OCI-LY1 (cell line): ENCODE results near the gene METAP1.
"Not testable (repeated sequence)": the region's sequence is repeated elsewhere in the genome, so short reads cannot be mapped to it uniquely, and the experiment has no call there.

Source experiments
- H2AFZ ChIP-seq: fragments of 200-600 bp; sonication (generic), shearing (Covaris generic); 2 replicates; pipeline ENCODE4 v1.6.0; 2014; ENCODE audit warnings: antibody characterized with exemption, mild to moderate bottlenecking, low read length
- H3F3A ChIP-seq: fragments of 200-600 bp; sonication (generic), shearing (Covaris generic); 2 replicates; pipeline ENCODE4 v1.6.0; 2014; ENCODE audit warnings: mild to moderate bottlenecking, antibody characterized with exemption, low read length, moderate library complexity; ENCODE audit not compliant: insufficient read depth
- H3K27ac ChIP-seq: fragments of 200-600 bp; sonication (generic); 2 replicates; pipeline ENCODE4 v1.5.1; 2014; ENCODE audit warnings: low read length, mixed run types, mild to moderate bottlenecking, low read depth; ENCODE audit not compliant: poor library complexity, severe bottlenecking
- H3K27me3 ChIP-seq: fragments of 200-600 bp; sonication (generic); 2 replicates; pipeline ENCODE4 v1.6.0; 2014; ENCODE audit warnings: antibody characterized with exemption, mild to moderate bottlenecking, low read length, moderate library complexity; ENCODE audit not compliant: insufficient read depth
- H3K36me3 ChIP-seq: fragments of 200-600 bp; sonication (generic); 2 replicates; pipeline ENCODE4 v1.6.1; 2014; ENCODE audit warnings: mild to moderate bottlenecking, antibody characterized with exemption, low read length, moderate library complexity, mixed read lengths; ENCODE audit not compliant: insufficient read depth
- H3K4me1 ChIP-seq: fragments of 200-600 bp; sonication (generic); 2 replicates; pipeline ENCODE4 v1.5.1; 2014; ENCODE audit warnings: mild to moderate bottlenecking, low read length, moderate library complexity; ENCODE audit not compliant: insufficient read depth, severe bottlenecking
- H3K4me2 ChIP-seq: fragments of 200-600 bp; sonication (generic), shearing (Covaris generic); 2 replicates; pipeline ENCODE4 v1.6.1; 2014; ENCODE audit warnings: low read length
- H3K4me3 ChIP-seq: fragments of 200-600 bp; sonication (generic); 2 replicates; pipeline ENCODE4 v1.5.1; 2014; ENCODE audit warnings: low read length, low read depth, mild to moderate bottlenecking, mixed read lengths; ENCODE audit not compliant: poor library complexity, severe bottlenecking
- H3K79me2 ChIP-seq: fragments of 200-600 bp; shearing (Covaris generic); 2 replicates; pipeline ENCODE4 v1.6.1; 2016; ENCODE audit warnings: mixed run types, low read length, mixed read lengths; ENCODE audit not compliant: insufficient read depth
- H3K9ac ChIP-seq: fragments of 200-600 bp; sonication (generic), shearing (Covaris generic); 2 replicates; pipeline ENCODE4 v1.6.1; 2014; ENCODE audit warnings: mild to moderate bottlenecking, low read length, mixed read lengths
- H3K9me2 ChIP-seq: fragments of 200-600 bp; sonication (generic), shearing (Covaris generic); 2 replicates; pipeline ENCODE4 v1.6.1; 2014; ENCODE audit warnings: low read depth, mild to moderate bottlenecking, low read length, mixed read lengths
- H3K9me3 ChIP-seq: fragments of 200-600 bp; shearing (Covaris generic); 2 replicates; pipeline ENCODE4 v1.6.1; 2014; ENCODE audit warnings: low read length, mixed read lengths
- H4K20me1 ChIP-seq: fragments of 200-600 bp; sonication (generic), shearing (Covaris generic); 2 replicates; pipeline ENCODE4 v1.6.0; 2016; ENCODE audit warnings: mild to moderate bottlenecking, low read length; ENCODE audit not compliant: insufficient read depth
- CTCF ChIP-seq: fragments of 200-600 bp; sonication (generic), shearing (Covaris generic); IDR thresholded peaks from 2 replicates; pipeline ENCODE4 v1.5.1; 2017; ENCODE audit warnings: mild to moderate bottlenecking, antibody characterized with exemption, low read length, moderate library complexity, mixed read lengths
- EZH2 ChIP-seq: fragments of 200-600 bp; sonication (generic), shearing (Covaris generic); IDR thresholded peaks from 2 replicates; pipeline ENCODE4 v1.8.0; 2017; ENCODE audit warnings: borderline replicate concordance, mixed run types, mild to moderate bottlenecking, antibody characterized with exemption, low read length, moderate library complexity, mixed read lengths

METAP1 gene

DNA sequence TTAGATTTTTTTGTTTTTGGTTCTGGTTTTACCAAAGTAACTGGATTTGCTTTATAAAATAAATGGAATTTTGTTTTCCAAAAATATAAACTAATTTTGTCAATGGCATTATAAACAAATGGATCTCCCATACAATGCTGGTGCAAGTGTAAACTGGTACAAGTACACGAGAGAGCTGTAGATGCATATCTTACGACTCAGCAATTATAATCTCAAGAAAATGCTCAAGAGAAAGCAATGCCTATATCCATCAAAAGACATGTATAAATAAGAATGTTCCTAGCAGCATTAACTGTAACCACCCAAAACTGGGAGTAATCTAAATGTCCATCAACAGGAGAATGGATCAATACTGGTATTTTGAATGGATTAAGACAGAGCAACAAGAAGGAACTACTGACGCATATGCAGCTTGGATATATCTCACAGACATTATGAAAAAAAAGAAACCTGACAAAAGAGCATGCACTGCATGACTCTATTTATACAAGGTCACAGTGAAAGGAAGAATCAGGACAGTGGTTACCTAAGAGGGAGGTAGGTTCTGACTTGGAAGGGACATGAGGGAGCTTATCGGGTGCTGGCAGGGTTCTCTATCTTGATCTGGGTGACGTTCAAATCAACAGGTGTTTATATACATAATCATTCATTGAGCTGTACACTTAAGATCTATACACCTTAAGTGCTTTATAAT, 83.6 kb downstream of the METAP1 start:
- Histone ChIP-seq H3F3A (no peaks in the 10 kb centered on the region), H3K9me2 (no peaks in the 10 kb centered on the region), H3K79me2 (no peaks in the 10 kb centered on the region), H3K27ac (no peak overlapping the region), H3K9me3 (no peaks in the 10 kb centered on the region), H3K36me3 (peaks cover 89% of the 10 kb centered on the region), H3K27me3 (no peaks in the 10 kb centered on the region), H4K20me1 (no peaks in the 10 kb centered on the region), H2AFZ (no peak overlapping the region), H3K4me2 (no peak overlapping the region), H3K4me3 (no peak overlapping the region), H3K9ac (no peak overlapping the region), H3K4me1 (no peaks in the 10 kb centered on the region)
- TF ChIP-seq CTCF = no peak
- TF ChIP-seq EZH2 = no peak

GRCh38 chr4:99079625-99080295, 84.2 kb downstream of the METAP1 start:
- no peaks in the 10 kb centered on the region for H3K79me2 ChIP-seq
- no peak overlapping the region for H2AFZ ChIP-seq
- no peaks in the 10 kb centered on the region for H3K9me2 ChIP-seq
- no peaks in the 10 kb centered on the region for H4K20me1 ChIP-seq
- peaks cover 89% of the 10 kb centered on the region for H3K36me3 ChIP-seq
- no peak overlapping the region for H3K4me3 ChIP-seq
- H3K27me3 ChIP-seq = no peaks in the 10 kb centered on the region
- H3K4me1 ChIP-seq = no peaks in the 10 kb centered on the region
- H3K27ac ChIP-seq = no peak overlapping the region
- no peak overlapping the region for H3K9ac ChIP-seq
- TF ChIP-seq CTCF (no peak), EZH2 (no peak)
- no peak overlapping the region for H3K4me2 ChIP-seq
- H3K9me3 ChIP-seq = no peaks in the 10 kb centered on the region
- H3F3A ChIP-seq = no peaks in the 10 kb centered on the region

- H3K9me3 ChIP-seq, H3K9ac ChIP-seq, H3K4me1 ChIP-seq, H3K9me2 ChIP-seq, H3F3A ChIP-seq, H2AFZ ChIP-seq, H3K4me3 ChIP-seq, H3K27me3 ChIP-seq, H3K27ac ChIP-seq, H4K20me1 ChIP-seq, H3K4me2 ChIP-seq, H3K79me2 ChIP-seq: not testable (repeated sequence)
- peaks cover 91% of the 10 kb centered on the region for H3K36me3 ChIP-seq
Observed at GRCh38 chr4:99080869-99081268, 85.3 kb downstream of the METAP1 start.
